Measurements from ENCODE around the gene ENKD1. TPM values are rescaled to one million over a fixed set of nuclear protein-coding genes. Genes with fewer than 3 reads are reported as not detected.

The ENKD1 gene
- total RNA-seq, 2 experiments from 2014 or later = 9.6 to 12.1 TPM

DNA sequence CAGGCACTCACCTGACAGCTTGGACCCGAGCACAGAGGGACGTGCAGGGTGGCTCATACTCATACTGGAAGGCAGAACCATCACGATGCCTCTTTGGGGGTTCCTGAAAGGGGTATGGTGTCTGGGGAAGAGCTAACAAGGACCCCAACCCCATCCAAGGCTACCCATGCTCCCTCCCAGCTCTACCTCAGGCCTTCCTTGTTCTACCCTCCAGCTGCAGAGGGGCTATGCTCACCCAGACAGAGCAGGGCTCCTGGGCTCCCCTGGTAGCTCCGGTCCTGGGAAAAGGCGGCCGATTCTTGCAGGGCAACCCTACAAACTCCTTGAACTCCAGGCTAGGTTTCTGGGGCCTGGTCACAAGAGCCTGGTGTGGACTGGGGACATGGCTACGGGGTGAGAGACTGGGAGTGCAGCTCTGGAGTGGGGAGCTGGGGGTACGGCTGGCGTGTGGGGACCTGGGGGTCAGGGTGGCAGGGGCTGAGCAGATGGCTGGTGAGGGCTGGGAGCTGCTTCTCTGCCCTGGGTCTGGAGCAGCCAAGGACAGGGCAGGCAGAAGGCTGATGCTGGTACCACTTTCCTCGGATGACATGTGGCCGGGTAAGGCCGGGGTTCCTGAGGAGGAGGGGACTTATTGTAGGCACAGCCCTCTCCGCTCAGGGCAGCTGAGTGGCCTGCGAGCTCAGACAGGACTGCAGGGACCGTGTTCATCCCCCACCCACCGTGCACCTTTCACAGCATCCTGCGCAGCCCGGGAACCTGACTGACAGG is 8.6 kb downstream of the ENKD1 start:
- peaks cover 14% of the 10 kb centered on the region for H3K4me1 Mint-ChIP-seq
- no peak overlapping the region for H3K27ac Mint-ChIP-seq
- H3K27me3 Mint-ChIP-seq = no peaks in the 10 kb centered on the region
- peak overlapping the region; percentile 8 for H3K4me3 Mint-ChIP-seq
- peaks cover 7% of the 10 kb centered on the region for H3K36me3 Mint-ChIP-seq
- no peak for DNase-seq
- no peak for ATAC-seq (ENCODE audit: low read depth)
- POLR2A ChIA-PET = interaction anchor here (1.3 to 6.1 kb wide), 6 partner anchors 7 to 177 kb away, joined by 3 to 72 read pairs (median 6); partner anchors contain the start of genes ATP6V0D1, CARMIL2 and CTCF
- no peaks in the 10 kb centered on the region for H3K9me3 Mint-ChIP-seq

DNA sequence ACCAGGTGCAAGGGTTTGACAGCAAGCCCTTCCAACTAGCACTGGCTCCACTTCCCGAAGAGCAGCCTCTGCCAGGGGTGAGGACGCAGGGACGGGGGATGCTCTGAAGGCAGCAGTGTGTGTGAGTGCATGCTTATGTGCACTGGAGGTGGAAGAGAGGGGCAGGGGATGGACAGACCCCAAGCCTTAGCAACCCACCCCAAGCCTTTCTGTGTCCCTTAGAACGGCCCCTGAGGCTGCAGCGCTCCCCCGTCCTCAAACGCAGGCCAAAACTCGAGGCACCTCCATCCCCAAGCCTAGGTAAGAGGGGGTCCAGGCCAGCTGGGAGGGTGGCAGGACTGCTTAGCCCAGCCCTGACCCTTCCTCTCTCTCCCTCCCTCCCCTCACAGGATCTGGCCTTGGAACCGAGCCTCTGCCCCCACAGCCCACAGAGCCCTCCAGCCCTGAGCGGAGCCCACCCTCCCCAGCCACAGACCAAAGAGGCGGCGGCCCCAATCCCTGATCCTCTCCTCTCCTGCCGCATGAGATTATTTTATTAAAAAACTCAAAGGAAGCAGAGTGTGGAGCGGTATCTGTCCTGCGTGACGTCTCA is 9.4 kb downstream of the ENKD1 start:
- POLR2A ChIA-PET = interaction anchor here (1.3 to 6.1 kb wide), 2 partner anchors 11 to 110 kb away, joined by 5 to 72 read pairs; partner anchors contain the start of gene CARMIL2
- Mint-ChIP-seq H3K27ac (no peak overlapping the region), H3K9me3 (no peaks in the 10 kb centered on the region), H3K4me3 (no peak overlapping the region), H3K36me3 (peaks cover 9% of the 10 kb centered on the region), H3K4me1 (peaks cover 14% of the 10 kb centered on the region), H3K27me3 (no peaks in the 10 kb centered on the region)
- DNase-seq (no peak), ATAC-seq (ENCODE audit: low read depth) (no peak)

DNA sequence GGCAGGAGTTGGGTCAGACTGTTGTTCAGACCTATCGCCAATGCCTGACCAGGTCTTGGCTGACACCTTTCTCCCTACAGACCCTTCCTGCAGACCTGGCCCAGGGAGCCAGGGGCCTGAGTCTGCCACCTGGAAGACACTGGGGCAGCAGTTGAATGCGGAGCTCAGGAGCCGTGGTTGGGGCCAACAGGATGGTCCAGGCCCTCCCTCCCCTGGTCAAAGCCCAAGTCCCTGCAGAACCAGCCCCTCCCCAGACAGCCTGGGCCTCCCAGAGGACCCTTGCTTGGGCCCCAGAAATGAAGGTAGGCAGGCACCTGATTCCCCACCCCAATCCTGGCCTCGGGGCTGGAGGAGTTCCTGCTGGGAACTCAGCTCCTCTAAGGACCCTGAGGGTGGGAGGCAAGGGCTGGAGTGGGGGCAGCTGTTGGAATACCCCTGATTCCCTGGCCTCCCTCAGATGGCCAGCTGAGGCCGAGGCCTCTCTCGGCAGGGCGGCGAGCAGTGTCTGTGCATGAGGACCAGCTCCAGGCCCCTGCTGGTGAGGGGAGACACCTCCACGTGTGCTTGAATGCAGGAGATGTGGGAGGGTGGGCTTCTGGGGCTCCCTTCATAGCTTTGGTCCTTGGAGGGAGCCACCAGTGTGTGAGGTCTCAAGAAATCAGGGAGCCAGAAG is 10.1 kb downstream of the ENKD1 start:
- ATAC-seq (ENCODE audit: low read depth) (no peak), DNase-seq (no peak)
- Mint-ChIP-seq H3K4me1 (peaks cover 14% of the 10 kb centered on the region), H3K36me3 (peaks cover 14% of the 10 kb centered on the region), H3K9me3 (no peaks in the 10 kb centered on the region), H3K27me3 (no peaks in the 10 kb centered on the region), H3K27ac (no peak overlapping the region), H3K4me3 (no peak overlapping the region)
- POLR2A ChIA-PET = interaction anchor here (6.1 kb wide), 1 partner anchor 10 kb away, joined by 72 read pairs; the partner anchor contains the start of gene CARMIL2

DNA sequence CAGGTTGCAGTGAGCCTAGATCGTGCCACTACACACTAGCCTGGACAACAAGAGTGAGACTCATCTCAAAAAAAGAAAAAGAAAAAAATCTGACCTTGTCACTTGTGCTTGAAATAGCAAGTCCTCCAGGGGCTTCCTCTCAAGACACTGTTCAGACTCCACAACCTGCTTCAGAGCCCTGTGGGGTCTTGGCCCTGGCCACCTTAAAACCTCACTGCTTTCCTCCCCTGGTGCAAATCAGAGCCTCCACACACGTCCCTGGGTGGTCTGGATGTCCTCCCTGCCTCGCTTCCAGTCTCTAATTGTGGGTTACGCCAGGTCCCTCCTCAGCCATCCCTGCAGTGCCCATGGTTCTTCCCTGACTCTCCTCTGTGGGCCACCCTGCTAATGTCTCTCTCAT is 11.2 kb downstream of the ENKD1 start:
- Mint-ChIP-seq H3K4me1 (peaks cover 13% of the 10 kb centered on the region), H3K27ac (peak overlapping the region; percentile 1), H3K4me3 (no peak overlapping the region), H3K9me3 (no peaks in the 10 kb centered on the region), H3K27me3 (no peaks in the 10 kb centered on the region), H3K36me3 (peaks cover 18% of the 10 kb centered on the region)
- DNase-seq = no peak
- POLR2A ChIA-PET = interaction anchor here (6.1 kb wide), 1 partner anchor 9 kb away, joined by 72 read pairs; the partner anchor contains the start of gene CARMIL2
- ATAC-seq (ENCODE audit: low read depth) = no peak

DNA sequence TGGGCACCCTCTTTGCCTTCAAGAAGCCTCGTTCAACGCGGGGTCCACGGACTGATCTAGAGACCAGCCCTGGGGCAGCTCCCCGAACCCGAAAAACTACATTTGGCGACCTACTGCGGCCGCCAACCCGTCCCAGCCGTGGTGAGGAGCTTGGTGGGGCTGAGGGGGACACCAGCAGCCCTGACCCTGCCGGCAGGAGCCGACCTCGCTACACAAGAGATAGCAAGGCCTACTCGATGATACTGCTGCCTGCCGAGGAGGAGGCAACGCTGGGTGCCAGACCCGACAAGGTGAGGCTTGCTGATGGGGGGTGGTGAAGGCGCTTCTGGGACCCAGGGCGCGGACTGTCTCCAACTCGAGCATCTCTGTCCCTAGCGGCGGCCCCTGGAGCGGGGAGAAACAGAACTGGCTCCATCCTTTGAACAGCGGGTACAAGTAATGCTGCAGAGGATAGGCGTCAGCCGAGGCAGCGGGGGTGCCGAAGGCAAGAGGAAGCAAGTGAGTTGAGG is 12.1 kb downstream of the ENKD1 start:
- DNase-seq = no peak
- Mint-ChIP-seq H3K4me1 (peaks cover 14% of the 10 kb centered on the region), H3K36me3 (peaks cover 20% of the 10 kb centered on the region), H3K27ac (peak overlapping the region; percentile 44), H3K4me3 (no peak overlapping the region), H3K27me3 (no peaks in the 10 kb centered on the region), H3K9me3 (no peaks in the 10 kb centered on the region)
- no peak for ATAC-seq (ENCODE audit: low read depth)
- POLR2A ChIA-PET = no interaction called here

DNA sequence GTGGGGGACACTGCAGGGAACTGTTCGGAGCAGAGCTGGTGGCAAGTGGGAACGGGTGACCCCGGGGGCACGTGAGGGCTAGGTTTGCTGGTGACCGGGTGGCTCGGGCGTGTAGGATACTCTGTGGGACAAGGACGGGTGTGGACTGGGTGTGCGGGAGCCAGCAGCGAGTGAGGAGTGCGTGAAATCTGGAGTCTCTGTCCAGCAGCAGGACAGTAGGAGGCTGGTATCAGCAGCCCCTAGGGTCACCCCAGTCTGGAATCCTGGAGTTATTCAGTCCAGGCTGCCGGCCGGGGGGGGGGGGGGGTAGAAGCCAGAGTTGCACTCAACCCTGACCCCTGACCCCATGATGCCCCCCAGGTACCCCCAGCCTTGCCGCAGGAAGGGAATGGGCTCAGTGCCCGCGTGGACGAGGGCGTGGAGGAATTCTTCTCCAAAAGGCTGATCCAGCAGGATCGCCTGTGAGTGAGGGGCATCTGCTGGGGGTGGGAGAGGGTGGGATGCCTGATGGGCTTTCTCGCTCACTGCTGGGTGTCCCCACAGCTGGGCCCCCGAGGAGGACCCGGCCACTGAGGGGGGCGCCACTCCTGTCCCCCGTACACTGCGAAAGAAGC is 12.7 kb downstream of the ENKD1 start:
- POLR2A ChIA-PET = no interaction called here
- Mint-ChIP-seq H3K27me3 (no peaks in the 10 kb centered on the region), H3K36me3 (peaks cover 23% of the 10 kb centered on the region)

DNA sequence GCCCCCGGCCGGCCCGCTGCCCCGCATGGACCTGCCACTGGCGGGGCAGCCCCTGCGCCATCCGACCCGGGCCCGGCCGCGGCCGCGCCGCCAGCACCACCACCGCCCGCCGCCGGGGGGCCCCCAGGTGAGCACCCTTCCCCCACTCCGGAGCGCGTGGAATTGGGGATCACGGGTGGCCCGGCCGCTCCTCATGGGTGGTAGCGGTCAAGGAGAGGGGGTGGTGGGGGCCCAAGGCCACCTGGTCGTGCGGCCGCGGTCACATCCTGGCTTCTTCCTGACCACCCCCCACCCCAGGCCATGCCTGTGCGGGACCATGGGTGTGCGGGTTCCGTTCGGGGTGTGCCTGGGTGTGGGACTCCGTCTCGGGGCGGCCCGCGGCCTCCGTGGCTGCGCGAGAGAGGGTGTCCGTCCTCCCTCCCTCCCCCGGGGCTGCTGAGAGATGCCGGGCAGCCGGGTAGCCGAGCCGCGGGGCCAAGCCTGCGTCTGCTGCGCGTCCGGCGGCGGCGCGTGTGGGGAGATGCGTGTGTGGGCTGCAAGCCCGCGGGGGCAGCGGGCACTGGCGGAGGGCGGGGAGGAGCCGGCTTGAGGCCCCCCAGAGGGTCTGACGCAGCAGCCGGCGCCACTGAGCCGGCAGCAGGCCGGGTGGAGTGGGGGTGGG is 13.3 kb downstream of the ENKD1 start:
- Mint-ChIP-seq H3K9me3 (no peaks in the 10 kb centered on the region), H3K36me3 (peaks cover 25% of the 10 kb centered on the region), H3K27me3 (no peaks in the 10 kb centered on the region), H3K4me1 (peaks cover 7% of the 10 kb centered on the region), H3K27ac (no peak overlapping the region), H3K4me3 (no peak overlapping the region)
- ATAC-seq (ENCODE audit: low read depth) (no peak), DNase-seq (no peak)
- POLR2A ChIA-PET = no interaction called here

More for the DNA sequence above, 12.7 kb downstream of the ENKD1 start:
- Mint-ChIP-seq H3K4me1 (peaks cover 10% of the 10 kb centered on the region), H3K4me3 (no peak overlapping the region), H3K27ac (no peak overlapping the region), H3K9me3 (no peaks in the 10 kb centered on the region)
- no peak for ATAC-seq (ENCODE audit: low read depth)
- no peak for DNase-seq

DNA sequence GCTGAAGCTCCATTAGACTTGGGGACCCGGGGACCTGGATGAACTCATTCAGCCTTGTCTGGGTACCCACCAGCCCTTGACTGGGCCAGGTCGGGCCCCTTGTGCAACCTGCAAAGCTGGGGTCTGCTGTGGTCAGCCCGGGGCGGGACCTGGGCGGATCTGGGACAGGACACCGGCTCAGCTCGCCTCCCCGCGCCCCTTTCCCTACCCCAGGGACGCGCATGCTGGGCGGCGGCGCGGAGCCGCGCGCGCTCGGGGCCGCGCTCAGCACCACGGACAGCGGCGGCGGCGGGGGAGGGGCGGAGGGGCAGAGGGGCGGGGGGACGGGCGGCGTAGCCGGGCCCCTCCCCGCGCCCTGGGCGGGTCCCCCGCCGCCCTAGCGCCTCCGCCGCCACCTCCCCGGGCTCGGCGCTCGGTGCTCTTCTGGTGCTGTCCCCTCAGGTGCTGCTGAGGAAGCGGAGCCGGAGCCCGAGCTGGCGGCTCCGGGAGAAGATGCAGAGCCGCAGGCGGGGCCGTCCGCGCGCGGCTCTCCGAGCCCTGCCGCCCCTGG is 13.9 kb downstream of the ENKD1 start:
- H3K36me3 Mint-ChIP-seq = peaks cover 25% of the 10 kb centered on the region
- no peaks in the 10 kb centered on the region for H3K27me3 Mint-ChIP-seq
- no peak overlapping the region for H3K4me3 Mint-ChIP-seq
- H3K27ac Mint-ChIP-seq = no peak overlapping the region
- peaks cover 7% of the 10 kb centered on the region for H3K4me1 Mint-ChIP-seq
- ATAC-seq (ENCODE audit: low read depth) (no peak), DNase-seq (no peak)
- POLR2A ChIA-PET = no interaction called here
- no peaks in the 10 kb centered on the region for H3K9me3 Mint-ChIP-seq

DNA sequence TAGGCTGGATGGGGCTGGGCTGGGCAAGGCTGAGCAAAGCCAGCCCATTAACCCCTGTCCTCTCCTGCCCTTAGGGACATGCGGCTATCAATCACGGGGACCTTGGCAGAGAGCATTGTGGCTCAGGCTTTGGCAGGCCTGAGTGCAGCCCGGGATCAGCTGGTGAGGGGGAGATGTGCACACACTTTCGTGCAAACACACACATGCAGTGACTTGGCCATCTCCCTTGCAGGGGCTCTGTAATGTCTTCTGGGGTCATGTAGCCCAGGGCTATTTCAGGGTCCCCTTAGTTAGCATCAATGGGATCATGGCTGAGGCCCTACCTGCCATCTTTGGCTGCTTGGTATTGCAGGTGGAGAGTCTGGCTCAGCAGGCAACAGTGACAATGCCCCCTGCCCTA is 14.7 kb downstream of the ENKD1 start:
- H3K4me1 Mint-ChIP-seq = peaks cover 7% of the 10 kb centered on the region

DNA sequence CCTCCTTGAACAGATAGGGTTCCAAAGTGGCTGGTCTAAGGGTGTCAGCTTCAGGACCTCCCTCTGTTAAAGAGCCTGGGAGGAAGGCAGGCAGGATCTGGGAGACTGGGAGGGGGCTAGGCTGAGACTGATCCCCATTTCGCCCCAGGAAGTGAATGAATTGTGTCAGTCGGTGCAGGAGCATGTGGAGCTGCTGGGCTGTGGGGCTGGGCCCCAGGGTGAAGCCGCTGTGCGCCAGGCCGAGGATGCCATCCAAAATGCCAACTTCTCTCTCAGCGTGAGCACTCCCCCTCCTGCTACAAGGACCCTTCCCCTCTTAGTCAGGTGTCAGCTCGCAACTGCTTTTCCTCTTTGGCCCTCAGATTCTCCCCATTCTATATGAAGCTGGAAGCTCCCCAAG is 15.5 kb downstream of the ENKD1 start:
- H3K27ac Mint-ChIP-seq = no peak overlapping the region
- no peak overlapping the region for H3K4me3 Mint-ChIP-seq
- POLR2A ChIA-PET = interaction anchor here (2.1 kb wide), 1 partner anchor 8 kb away, joined by 15 read pairs; the partner anchor contains the start of gene ACD

More for the DNA sequence above, 14.7 kb downstream of the ENKD1 start:
- Mint-ChIP-seq H3K36me3 (peaks cover 25% of the 10 kb centered on the region), H3K4me3 (no peak overlapping the region), H3K27me3 (no peaks in the 10 kb centered on the region), H3K27ac (no peak overlapping the region), H3K9me3 (no peaks in the 10 kb centered on the region)
- DNase-seq = no peak
- no peak for ATAC-seq (ENCODE audit: low read depth)
- POLR2A ChIA-PET = interaction anchor here (2.1 kb wide), 1 partner anchor 8 kb away, joined by 15 read pairs; the partner anchor contains the start of gene ACD

DNA sequence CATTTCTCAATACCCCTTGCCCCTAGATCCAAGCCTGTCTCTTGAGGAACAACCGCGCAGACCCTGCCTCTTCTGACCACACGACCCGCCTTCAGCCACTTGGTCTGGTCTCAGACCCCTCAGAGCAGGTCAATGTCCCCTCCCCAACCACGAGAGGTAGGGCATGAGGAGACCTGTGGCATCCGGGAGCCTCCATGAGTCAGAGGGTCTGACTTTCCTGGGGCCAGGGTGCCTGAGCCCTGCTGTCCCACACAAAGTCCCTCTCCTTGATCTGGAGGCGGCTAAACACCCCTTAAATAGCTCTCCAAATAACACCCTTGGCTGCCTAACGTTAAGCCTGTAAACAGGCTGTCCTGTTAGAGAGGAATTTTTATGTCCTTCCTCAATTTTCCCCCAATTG is 16.5 kb downstream of the ENKD1 start:
- POLR2A ChIA-PET = interaction anchor here (2.1 kb wide), 1 partner anchor 9 kb away, joined by 15 read pairs; the partner anchor contains the start of gene ACD

More for the DNA sequence above, 15.5 kb downstream of the ENKD1 start:
- Mint-ChIP-seq H3K9me3 (no peaks in the 10 kb centered on the region), H3K36me3 (peaks cover 25% of the 10 kb centered on the region), H3K4me1 (peaks cover 9% of the 10 kb centered on the region), H3K27me3 (no peaks in the 10 kb centered on the region)
- ATAC-seq (ENCODE audit: low read depth) = no peak
- no peak for DNase-seq

DNA sequence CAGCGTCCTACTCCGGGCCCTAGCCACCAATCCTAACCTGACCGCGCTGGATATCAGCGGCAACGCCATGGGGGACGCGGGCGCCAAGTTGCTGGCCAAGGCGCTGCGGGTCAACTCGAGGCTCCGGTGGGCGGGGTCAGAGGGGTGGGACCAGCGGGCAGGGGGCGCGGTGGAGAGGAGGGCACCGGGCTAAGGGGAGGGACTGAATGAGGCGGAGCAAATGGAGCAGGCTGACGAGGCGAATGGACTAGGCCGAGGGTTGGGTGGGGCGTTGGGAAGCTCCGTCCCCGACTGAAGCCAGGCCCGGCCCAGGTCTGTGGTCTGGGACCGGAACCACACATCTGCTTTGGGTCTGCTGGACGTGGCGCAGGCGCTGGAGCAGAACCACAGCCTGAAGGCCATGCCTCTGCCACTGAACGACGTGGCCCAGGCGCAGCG is 17.0 kb downstream of the ENKD1 start:
- Mint-ChIP-seq H3K36me3 (peaks cover 19% of the 10 kb centered on the region), H3K4me1 (peaks cover 9% of the 10 kb centered on the region), H3K27me3 (no peaks in the 10 kb centered on the region), H3K27ac (no peak overlapping the region), H3K9me3 (no peaks in the 10 kb centered on the region), H3K4me3 (no peak overlapping the region)
- DNase-seq (no peak), ATAC-seq (ENCODE audit: low read depth) (no peak)
- POLR2A ChIA-PET = interaction anchor here (2.1 kb wide), 1 partner anchor 10 kb away, joined by 15 read pairs; the partner anchor contains the start of gene ACD

More for the DNA sequence above, 16.5 kb downstream of the ENKD1 start:
- H3K36me3 Mint-ChIP-seq = peaks cover 19% of the 10 kb centered on the region
- no peak for ATAC-seq (ENCODE audit: low read depth)
- DNase-seq = no peak
- no peaks in the 10 kb centered on the region for H3K9me3 Mint-ChIP-seq
- no peaks in the 10 kb centered on the region for H3K27me3 Mint-ChIP-seq
- no peak overlapping the region for H3K4me3 Mint-ChIP-seq
- peaks cover 8% of the 10 kb centered on the region for H3K4me1 Mint-ChIP-seq
- H3K27ac Mint-ChIP-seq = peak overlapping the region; percentile 61

Data from activated naive CD8-positive, alpha-beta T cell treated with anti-CD3 and anti-CD28 coated beads, Interleukin-2, amount 10 ng/mL, durations not matched to agents 7 days and 5 days (primary cell).